Fibroblast of gingiva (primary cell): ENCODE results near the gene YBX1.
"Not testable (repeated sequence)": the region's sequence is repeated elsewhere in the genome, so short reads cannot be mapped to it uniquely, and the experiment has no call there.

Experiments
- DNase-seq: peaks from one replicate; pipeline ENCODE4 v3.0.0-alpha.2; 2011; ENCODE audit warnings: low read depth

The YBX1 gene

DNA sequence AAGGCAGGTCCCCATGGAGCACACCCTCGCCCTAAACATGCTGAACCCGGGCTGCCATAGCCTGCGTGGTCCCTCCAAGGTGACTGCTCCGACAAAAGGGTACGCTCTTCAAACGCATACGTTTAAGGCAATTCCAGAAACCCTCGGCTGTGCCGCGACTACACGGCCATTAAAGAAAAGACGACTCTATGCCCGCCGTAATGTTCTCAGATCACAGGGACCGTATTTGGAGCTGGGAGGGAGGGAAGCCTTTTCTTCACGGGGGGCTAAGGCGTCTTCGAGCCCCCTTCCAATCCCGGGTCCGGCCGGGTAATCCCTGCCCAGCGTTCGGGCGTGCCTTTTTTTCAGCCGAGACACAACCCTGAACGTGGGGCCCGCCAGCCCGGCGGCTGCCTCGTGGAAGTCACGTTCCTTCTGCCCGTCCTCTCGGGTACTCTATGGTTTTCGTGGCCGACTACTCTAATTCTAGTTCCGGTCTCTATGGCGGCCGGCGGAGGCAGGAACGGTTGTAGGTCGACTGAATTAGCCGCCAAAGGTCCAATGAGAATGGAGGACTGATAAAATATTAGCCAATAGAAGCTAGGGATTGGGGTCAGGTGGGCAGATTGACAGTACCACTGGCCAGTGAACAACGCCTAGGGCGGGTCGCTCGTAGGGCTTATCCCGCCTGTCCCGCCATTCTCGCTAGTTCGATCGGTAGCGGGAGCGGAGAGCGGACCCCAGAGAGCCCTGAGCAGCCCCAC lies at the start of gene YBX1:
Gene YBX1 (plus strand): TSS at position 678 of the 743 bp plus-strand sequence. CDS start 148 bp downstream, outside the sequence.
- peak; percentile 99 for DNase-seq

DNA sequence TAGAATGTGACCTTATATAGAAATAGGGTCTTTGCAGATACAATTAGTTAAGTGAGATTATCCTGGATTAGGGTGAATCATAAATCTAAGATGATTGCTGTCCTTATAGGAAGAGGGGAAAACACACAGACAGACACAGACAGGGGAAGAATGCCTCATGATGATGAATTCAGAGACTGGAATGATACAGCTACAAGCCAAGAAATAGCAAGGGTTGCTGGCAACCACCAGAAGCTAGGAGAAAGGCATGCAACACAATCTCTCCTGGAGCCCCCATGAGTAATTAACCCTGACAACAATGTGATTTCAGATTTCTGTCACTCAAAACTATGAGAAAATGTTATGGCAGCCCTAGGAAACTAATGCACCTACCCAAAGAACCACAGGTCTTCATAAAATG lies 43.1 kb upstream of the YBX1 start:
- DNase-seq, result no peak

DNA sequence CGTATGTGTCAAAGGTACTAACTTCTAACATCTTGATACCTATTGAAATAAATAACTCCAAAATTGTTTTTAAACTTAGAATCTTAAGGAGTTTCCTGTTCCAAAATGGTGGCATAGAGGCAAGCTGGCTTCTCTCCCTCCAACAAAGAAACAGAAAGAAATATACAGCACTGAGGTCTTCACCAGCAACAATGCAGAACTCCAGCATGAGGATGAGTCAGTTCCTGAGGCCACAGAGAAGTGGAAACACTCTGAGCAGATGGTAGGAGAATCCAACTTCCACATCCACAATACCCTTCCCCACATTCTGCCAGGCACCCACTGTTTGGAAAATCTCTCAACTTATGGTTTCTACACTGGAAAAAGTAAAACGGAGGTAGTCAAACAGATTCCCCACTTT lies 36.2 kb upstream of the YBX1 start:
- DNase-seq, result no peak

DNA sequence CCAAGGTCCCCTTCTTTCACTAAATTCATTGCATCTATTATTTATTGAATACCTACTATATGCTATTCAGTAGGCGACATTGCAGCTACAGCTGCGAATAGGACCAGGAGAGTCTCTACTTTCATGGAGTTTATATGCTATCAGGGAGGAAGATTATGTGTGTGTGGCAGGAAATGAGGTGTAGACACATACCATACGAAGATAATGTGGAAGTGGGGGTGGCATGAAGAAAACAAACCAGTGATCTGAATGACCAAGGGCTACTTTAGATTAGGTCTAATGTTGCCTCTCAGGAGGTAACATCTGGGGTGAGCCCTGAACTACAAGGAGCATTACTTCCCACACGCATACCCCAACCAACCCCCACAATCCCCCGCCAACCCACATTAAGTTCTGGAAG lies 25.0 kb upstream of the YBX1 start:
- DNase-seq, result no peak

DNA sequence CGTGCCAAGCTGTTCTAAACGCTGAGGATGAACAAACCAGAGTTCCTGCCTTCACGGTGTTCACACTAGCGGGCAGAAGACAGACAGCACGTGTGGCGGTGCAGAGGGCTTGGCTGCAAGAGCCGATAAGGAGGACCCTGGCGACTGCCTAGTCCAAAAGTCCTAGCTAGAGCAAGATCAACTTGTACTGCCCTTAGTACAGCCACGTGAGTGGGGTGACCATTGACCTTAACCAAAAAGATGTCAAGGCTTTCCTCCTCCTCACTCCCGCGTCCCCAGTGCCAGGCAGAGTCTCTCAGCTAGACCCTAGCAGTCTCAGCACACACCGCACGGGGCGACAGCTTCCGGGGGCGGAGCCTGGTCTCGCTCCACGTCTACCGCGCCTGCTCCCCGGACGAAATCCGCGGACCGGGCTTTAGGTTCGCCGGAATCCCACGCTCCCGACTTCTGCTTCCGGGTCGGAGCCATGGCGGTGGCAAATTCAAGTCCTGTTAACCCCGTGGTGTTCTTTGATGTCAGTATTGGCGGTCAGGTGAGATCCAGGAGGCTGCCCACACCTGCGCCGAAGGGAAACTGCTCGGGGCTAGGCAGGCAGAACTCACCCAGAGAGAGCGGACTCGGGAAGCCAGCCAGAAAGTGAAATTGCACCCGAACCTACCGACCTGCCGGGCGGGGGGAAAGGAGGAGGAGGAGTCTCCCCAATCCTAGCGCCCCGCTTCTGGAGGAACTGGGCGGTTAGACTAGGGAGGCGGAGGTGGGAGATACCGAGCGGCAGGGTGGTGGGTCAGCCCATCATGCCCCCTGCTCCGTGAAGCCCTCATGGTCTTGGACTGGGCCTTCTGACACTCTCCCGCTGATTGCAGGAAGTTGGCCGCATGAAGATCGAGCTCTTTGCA lies 24.0 kb upstream of the YBX1 start, which contains the start of gene PPIH:
Gene PPIH (plus strand): TSS at position 443 of the 896 bp plus-strand sequence. CDS start 24 bp downstream, at position 467.
- peak; percentile 88 for DNase-seq

DNA sequence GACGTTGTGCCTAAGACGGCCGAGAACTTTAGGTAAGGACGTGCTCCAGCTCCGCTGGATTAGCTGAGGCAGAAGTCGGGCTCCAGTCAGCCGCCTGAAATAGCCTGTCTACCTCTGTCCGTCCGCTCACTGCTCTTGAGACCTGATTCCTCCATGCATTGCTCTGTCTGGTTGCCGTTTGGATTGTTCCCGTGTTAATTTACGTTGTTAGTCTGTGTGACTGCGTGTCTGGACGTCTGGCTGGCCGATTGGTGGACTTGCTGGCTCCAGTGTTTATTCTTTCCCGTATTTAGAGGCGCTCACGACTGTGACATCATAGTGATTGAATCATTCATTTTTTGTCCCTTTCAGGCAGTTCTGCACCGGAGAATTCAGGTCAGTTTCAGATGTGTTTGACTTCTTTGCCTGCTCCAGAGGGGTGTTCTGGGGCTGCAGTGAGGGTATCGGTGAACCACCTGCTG lies 23.3 kb upstream of the YBX1 start:
- DNase-seq, result peak; percentile 7

DNA sequence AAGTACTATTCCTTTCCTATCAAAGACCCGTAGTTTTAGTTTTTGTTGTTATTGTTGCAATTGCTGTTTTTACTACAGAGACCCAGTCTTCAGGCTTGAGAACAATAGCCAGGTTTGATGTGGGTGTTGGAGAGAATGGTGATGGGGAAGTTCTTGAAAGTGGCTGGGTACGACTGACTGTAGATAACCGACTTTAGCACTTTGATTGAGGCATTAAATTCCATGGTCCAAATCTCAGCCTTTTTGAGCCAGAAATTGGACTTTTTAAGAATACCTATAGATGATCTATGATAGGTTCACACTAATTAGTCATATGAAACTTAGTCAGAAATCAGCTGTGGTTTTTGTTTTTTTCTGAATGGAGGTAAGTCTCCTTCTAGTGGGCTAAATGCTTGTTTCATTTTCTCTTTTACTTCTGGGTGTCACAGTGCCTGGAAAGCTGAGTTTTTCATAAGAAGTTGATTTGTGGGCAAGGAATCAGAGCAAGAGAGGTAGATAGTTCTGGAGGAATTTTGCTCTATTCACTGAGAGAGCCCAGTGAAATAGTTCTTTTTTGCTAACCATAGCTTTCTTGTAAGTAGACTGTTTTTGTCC lies 21.2 kb upstream of the YBX1 start:
- no peak for DNase-seq

DNA sequence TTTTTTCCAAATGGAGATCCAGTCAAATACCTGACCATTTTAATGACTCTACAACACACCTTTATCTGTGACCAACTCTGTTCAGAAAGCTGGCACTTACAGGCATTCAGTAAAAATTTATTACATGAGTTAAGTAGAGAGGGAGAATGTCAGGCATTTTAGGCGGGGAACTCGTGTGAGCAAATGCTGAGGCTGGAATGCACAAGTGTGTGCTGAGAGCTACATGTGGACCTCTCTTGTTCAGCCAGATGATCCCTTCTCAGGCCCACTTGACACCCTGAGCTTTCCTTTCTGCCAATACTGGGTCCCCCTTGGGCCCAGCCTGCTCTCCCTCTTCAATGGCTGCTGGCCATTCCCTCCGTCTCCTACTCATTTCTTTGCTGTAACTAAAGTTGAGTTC lies 12.3 kb upstream of the YBX1 start:
- no peak for DNase-seq

DNA sequence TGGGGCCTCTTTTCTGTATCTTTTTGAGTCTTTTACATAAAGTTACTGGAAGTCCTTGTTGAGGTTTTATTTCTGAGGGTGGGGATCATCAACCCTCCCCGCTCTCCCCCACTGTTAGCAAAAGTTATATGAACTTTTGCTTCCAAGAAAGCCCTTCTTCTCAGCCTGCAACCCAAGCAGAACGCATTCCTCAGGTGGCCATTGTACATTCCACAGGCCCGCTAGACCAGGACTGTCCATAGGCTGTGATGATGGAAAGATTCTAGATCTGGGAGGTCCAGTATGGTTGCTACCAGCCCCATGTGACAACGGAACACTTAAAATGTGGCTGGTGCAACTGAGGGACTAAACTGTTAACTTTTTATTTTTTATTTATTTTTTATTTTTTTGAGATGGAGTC lies 11.8 kb upstream of the YBX1 start:
- no peak for DNase-seq

DNA sequence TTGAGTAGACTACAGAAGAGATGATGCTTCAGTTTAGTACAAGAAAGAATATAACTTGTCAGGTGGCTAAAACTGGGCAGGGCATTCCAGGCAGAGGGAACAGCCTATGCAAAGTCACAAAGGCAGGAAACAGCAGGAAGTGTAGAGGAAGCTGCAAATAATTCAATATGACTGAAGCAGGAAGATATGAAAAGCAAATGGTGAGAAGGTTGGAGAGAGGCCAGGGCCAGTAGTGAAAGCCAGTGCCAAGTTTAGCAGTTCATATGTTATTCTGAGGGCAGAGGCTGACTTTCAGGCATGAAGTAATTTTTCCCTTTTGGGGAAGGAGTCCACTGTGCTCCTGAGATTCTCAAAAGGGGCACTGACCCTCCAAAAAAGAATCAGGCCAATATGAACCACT lies 8.0 kb upstream of the YBX1 start:
- DNase-seq, result no peak

DNA sequence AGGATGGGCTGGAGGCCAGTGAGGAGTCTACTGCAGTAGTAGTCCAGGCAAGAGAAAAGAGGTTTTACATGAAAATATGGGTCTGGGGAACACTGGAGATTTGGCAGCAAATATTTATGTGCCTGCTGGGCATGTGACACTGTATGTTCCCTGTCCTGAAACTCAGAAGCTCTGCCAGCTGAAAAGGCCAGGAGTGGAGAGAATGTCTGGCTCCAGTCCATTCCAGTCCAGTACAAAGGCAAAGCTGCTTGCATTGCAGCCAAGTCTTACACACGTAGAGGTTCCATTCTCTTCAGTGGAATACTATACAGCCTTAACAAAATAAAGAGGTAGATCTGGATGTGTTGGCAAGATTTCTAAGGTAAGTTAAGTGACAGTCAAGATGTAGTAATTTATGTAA lies 7.5 kb upstream of the YBX1 start:
- no peak for DNase-seq

DNA sequence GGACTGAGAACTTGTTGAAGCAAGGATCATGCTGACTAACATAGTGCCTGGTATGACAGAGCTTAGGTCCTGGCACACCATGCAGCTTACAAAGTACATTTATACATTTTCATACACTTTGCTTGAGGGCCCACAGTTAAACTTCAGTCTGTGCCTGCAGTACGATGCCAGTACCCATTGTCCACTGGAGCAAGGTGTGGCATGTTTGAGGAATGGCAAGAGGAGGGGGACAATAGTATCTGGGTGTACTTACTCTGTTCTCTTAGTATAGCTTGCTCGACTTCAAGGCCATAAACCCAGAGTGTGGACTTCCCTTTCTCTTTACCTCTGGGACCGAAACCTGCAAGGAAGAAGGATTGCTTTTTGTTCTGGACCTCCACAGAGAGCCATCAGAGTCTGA lies 6.8 kb upstream of the YBX1 start:
- no peak for DNase-seq

DNA sequence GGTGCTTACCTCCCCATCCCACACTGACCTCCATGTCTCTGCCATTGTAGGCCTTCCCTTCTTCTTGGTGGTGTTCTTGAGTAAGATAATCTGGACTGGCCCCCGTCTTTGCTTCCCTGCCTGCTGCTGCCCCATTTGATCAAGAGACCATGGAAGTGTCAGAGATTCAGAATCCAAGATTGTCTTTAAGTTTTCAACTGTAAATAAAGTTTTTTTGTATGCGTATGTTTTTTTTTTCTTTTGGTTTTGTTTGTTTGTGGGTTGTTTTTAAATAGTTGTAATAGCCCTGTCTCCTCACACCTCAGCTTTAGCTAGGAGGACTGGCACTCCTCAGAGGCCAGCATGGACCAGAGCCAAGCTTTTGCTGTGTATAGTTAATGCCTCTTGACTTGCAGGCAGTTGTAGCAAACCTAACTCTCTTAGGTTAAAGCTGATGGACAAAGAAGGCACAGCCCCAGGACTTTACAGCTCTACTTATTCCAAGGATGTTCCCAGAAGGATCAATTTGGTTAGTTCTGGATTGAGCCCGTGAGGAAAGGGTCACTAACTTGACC lies 5.6 kb upstream of the YBX1 start:
- no peak for DNase-seq

DNA sequence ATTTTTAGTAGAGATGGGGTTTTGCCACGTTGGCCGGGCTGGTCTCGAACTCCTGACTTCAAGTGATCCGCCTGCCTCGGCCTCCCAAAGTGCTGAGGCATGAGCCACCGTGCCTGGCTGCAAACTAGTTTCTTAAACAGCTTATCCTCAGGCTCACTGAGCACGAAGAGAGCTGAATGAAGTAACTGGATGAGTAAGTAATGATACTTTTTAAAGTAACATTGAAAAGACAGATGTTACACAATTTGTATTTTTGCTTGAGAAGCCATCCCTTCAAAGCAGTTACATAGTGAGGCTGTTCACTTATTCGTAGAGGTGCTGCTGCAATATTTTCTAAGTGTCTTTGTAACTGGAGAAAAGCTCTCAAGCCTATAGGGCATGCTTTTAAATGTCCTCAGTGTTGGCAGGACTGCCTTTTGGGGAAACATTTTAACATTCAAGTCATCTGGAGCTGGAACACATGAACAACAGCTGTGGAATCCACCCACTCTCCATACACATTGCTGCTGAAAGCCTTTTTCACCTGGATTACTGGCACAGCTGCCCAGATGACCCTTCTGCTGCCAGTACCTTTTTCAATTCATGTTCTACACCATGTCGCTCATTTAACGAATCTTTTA lies 2.7 kb upstream of the YBX1 start:
- DNase-seq, result peak; percentile 64

DNA sequence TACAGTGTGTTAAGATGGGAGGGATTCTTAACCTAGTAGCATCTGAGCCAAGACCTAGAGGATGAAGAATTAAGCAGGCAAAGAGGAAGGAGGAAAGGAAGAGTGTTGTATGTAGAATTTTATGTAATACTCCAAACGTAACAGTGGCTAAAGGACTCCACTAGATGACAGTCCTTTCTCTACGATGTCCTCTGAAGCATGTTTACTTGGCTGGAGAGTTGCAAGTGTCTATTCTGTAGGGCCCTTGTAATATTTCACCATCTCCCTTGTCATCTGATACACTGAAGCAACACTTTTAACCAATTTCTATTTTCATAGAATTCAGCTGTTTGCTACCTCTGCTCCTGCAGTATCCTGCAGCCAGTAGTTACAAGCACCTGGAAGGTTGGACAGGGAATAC lies 2.2 kb upstream of the YBX1 start:
- peak; percentile 35 for DNase-seq

DNA sequence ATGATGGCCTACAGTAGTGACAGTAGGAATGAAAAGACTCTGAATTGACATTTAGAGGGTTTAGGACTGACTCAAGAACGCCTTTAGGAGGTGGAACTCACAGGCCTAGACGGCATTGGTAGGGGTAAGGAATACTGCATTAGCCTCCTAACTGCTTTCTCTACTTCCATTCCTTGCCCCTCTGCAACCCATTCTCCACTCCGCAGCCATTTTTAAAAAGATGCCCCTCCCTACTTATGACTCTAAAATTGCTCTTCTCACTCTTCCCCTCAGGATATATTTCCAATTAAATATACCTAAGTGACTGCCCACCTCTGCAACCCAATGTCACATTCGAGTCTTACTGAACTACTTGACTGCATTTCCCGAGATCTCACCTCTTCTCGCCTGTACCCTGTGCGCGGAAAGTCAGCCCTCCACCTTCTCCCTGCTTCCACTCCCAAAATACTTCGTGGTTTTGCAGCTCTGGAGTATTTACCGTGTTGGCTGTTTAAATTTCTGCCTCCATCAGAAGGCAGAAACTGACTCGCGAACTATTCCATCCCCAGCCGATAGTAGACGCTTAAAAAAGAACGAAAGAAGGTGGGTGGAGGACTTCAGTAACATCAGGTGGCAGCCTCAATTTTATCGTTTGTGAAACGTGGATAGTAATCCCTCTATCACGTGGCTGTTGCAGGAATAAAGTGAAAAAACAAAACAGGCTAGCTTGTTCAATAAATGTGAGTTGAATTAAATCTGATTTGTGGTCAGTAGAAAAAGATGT lies 1.1 kb upstream of the YBX1 start:
- DNase-seq, result no peak

DNA sequence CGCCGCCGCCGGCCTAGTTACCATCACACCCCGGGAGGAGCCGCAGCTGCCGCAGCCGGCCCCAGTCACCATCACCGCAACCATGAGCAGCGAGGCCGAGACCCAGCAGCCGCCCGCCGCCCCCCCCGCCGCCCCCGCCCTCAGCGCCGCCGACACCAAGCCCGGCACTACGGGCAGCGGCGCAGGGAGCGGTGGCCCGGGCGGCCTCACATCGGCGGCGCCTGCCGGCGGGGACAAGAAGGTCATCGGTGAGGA lies 193 bp downstream of the YBX1 start:
- DNase-seq, result not testable (repeated sequence)

DNA sequence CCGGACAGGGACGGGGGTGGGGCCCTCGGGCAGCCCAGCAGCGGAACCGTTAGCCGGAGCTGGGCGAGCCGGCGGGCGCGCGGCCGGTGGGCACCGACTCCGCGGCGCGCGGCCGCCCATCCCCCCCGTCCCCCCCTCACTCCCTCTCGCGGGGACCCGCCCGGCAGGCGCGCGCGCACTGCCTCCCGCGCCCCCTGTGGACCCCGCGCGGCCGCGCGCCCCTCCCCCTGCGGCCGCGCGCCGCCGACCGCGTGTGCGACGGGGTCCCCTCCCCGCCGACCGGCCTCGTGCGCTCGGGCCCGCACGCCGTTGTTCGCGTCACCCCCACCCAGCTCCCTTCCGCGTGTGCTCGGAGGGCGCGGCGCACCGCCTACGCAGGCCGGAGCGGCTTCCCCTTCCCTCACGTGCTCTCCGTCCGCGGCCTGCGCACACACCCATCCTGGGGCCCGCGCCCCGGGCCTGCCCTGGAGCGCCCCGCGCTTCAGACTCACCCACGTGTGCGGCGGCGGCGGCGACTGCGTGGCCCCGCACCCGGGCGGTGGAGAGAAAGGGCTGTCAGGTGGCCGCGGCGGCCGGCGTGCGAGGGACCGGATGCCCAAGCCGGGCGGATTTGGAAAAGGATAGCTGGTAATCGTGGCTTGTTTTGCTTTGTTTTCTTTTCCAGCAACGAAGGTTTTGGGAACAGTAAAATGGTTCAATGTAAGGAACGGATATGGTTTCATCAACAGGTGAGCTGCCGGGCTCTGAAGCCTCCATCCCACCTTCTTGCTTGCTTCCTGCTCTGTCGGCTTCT lies 717 bp downstream of the YBX1 start:
- DNase-seq, result peak; percentile 70

DNA sequence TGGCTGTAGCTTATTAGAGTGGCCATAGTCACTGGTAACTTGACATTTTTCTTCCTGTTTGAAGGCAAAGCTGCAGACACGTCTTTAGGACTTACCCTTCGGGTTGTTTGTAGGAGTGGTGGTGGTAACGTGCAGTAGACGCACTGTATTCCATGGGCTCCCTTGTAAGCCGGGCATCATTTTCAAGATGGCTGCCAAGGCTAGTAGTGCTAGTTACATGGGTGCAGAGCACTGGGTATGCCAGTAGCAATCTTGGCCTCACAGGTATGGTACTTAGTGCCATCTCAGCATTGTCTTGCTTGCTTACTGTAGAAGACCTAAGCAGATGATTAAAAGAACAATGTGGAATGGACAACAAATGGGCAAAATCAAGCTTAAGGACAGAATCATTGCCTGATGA lies 1.9 kb downstream of the YBX1 start:
- peak; percentile 7 for DNase-seq

DNA sequence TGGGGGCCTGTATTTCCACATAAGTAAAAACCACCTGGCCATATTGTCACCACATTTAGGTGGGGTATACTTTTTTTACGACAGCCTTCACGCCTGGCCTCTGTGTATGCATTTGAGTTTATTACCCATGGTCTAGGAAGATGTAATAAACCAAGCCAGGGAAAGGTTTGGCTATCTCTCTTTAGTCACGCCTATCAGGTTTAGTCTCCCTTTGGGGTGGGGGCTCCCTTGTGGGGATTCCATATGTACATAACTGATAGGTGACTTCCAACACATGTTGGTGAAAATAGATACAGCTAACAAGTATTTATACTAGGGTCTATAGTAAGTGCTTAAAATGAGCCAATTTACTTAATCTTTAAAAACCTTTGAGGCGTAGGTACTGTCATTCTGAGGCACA lies 4.2 kb downstream of the YBX1 start:
- no peak for DNase-seq

DNA sequence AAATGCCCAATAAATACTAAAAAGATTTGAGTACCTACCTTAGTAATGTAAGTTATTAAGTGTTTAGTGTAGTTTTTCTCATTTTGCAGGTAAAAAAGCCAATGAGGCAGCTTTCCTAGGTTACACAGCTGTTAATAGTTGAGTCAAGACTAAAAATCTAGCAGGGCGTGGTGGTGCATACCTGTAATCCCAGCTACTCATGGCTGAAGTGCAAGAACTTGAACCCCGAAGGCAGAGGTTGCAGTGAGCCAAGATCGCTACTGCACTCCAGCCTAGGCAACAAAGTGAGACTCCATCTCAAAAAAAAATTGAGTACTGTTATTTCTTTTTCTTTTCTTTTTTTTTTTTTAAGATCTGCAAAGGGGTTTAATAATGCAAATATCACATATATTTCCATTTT lies 7.7 kb downstream of the YBX1 start:
- DNase-seq, result no peak
